GM21737 (cell line): ENCODE data around the gene HOXB3.

ENCODE experiments used
- ATAC-seq: cut with Tn5 transposase; IDR thresholded peaks from one replicate; pipeline ENCODE4 v1.9.1; 2021; ENCODE audit warnings: mild to moderate bottlenecking, moderate library complexity; ENCODE audit not compliant: unreplicated experiment

HOXB3 gene

DNA sequence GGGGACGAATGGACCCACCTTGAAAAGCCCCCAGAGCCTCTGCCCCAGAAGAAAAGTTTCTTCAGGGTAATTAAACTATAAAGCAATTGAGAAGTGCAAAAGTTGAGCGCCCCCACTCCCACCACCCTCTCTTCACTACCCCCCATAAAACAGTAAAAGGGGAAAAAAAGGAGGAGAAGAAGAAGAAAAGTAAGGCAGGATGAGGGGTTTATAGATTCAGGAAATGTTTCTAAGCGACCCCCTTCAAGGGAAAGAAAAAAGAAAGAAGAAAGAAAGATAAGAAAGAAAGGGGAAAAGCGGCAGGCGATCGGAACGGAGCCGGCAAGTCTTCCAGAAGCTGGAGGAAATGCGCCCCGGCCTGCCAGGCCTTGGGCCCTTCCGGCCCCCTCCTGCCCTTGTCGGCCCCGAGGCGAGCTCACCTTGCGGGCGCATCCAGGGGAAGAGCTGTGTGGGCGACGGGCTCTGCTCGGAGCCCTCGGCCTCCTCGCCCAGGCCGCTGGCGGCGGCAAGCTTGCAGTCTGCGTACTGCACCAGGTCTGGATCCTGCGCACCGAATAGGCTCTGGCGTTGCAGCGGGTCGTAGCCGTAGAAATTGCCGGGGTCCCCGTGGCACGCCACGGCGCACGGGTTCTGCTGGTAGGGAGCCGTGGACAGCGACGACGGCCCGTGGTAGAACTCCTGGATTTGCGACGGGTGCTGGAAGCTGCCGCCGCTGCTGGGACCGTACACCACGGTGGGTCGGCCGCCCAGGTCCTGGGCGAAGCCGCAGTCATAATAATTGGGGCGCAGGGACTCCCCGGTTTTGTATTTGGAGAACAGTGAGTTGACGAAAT, 24.0 kb upstream of the HOXB3 start:
- no peak for ATAC-seq

- ATAC-seq: no peak
These were observed 23.0 kb upstream of the HOXB3 start for GRCh38 chr17:48612854-48613691.

- no peak for ATAC-seq
These were observed 22.4 kb upstream of the HOXB3 start for GRCh38 chr17:48612456-48612853.

DNA sequence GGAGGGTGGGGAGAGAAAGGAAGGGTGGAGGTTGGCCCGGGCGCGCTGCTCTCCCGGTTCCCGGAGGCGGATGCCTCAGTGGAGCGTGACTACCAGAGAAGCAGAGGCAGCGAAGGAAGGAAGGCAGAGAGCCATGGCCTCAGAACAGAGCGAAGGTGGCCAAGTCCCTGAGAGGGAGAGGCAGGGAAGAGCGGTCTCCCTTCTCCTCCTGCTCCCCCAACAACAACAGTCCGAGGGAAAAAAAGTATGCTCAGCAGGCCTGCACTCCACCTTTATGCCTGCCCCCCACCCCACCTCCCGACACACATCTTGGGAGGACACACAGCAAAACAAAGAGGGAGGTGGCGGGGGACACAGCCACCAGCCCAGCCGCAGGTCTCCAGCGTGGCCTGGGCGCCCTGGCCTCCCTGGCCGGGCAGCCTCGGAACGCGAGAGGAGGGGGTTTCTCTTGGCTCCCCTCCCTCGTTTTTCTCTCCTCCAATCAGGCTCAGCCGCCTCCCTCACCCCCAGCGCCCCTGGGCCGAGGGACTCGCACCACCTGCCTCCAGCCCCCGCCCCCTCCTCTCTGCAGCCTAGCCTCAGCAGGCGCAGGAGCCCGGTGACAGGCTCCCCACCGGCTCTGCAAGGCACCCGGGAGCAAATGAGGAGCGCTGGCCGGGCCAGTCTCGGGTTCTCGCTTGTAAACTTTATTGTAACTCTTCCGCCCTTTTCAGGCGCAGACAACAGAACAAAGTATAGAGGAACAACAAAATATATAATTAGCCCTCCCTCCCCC, 21.8 kb upstream of the HOXB3 start:
- ATAC-seq: no peak

DNA sequence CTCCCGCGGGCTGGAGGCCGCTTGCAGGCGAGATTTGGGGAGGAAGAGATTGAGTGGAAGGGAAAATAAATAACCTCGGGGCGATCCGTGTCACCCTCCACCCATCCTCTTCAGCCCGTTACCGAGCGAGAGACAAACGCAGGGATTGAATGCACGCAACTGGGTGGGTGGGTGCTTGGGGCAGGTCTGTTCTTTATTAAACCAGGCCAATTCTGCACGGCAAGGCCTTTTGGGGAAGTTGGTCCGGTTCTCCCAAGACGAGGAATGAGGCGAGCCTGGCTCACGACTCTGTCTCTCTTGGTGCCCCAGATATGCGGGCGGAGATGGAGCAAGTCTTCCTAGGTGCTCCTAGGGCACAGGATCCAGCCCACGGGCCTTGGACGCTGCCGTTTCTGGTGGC, 21.2 kb upstream of the HOXB3 start:
- no peak for ATAC-seq

DNA sequence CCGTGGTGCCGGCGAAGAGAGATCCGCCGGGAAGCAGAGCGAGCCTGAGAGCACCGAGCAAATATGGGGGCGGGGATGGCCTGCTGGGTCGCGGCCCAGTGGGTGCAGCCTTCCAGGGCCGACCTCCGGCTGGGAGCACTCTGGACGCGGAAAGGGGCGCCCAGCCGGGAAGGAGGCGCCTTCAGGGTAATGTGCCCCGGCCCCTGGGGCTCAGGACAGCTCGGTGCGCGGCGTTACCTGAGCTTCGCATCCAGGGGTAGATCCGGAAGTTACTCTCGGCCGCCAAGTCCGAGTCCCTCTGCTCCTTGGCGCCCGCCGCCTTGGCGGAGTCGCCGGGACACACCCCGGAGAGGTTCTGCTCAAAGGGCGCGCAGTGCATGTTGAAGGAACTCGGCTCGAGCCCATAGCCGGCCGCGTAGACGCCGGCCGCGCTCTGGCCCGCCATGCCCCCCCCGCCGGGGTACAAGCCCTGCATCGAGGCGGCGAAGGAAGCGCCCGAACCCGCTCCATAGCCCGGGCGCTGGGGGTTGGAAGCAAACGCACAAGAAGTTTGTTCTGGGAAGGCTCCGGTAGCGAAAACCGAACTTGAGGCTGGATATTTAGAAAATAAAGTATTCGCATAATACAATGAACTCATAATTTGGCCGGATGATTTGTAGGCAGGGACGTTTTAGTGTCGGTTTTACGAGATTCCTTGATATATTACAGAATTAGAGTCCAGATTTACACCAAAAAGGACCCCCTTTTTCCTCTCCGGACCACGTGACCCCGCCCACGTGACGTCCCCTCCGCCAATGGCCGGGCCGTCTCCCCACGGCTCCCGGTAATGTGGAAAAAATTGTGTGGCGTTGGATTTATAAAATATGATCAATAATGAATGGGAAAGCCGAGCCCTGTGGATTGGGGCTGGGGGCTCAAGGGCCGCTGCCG, 20.5 kb upstream of the HOXB3 start, which contains the start of gene HOXB7:
Gene HOXB7 (minus strand): TSS at position 736 of the 930 bp plus-strand sequence. CDS start 99 bp downstream, at position 637.
- no peak for ATAC-seq

GRCh38 chr17:48609759-48610281, 19.8 kb upstream of the HOXB3 start:
- ATAC-seq: no peak

DNA sequence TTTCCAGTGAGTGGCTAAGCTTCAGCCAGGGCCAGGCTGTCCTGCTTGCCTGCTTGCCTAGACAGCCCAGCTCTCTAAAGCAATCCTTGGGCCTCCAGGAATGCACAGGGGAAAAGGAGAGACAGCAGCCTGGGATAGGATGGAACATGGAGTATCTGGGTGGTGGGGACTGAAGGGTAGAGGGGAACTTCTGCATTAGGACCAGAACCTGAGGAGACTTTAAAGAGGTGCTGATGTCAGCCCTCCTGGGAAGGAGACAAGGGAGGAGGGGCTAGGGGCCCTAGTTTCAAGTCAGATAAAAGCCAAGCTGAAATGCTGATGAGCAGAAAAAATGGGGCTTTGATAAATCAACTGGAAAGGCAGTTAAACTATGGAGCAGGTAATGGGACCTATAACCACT, 19.0 kb upstream of the HOXB3 start:
- ATAC-seq: no peak

- no peak for ATAC-seq
These were observed 18.4 kb upstream of the HOXB3 start for GRCh38 chr17:48608494-48608834.

- no peak for ATAC-seq
These were observed 17.0 kb upstream of the HOXB3 start for GRCh38 chr17:48606892-48607614.

DNA sequence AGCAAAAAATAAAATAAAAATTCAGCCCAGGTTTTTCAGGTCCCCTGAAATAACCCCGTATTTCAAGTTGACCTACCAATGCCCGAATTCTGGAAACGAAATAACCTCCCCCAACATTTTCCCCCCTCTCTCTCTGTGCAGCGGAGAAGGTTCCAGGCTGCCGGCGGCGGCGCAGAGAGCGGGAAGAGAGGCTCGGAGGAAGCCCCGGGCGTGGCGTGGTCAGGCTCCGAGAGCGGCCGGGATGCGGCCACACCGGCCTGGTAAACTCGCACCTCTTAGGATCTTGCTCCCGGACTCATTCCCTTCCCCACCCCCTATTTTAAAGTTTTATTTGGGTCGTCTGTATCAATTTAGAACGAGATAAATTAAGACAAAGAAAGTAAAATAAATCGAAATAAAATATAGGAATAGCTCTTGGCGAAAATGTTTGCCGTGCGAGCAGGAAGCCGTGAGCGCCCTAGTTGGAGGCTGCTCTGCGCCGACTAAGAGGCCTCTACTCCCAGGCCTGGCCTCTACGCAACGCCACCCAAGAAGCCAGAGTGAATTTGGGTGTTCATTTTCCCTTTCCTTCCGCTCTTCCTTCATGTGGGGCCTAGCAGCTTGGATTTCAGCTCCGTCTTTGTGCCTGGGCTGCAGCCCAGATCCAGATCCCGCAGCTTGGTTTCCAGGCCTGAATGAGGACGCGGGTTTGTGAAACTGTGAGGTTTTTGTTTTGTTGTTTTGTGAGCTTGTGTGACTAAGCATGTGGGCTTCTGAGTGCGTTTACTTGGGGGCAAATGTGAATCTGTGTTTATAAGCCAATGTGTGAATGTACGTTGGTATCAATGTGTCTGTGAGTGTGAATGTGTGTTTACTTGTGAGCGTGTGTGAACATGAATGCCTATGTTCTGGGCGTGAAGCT, 16.2 kb upstream of the HOXB3 start:
- ATAC-seq: no peak

DNA sequence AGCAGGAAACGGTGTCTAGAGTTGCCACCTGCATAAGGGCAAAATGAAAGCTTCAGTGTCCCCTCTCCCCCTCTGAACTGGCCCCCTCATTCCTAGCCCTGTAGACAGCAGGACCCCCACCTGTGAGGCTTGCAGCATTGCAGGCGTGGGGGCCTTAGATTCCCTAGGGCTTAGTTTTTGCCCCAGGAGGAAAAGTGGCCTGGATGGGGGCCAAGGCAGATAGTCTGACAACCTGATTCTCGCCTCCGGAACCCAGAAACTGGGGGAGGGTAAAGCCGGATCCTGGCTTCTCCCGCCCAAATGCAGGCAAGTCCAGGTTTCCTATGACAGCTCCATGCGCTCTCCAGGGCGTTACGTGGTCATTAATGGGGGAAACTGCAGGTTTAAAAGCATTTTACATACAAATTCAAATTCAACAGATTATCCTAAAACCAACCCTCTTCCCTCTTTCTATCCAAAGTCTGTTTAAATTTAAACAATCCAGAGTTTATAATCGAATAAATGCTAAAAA, 15.4 kb upstream of the HOXB3 start:
- ATAC-seq: no peak

GRCh38 chr17:48604770-48605329, 14.8 kb upstream of the HOXB3 start, which contains the start of gene HOXB6:
TSS of gene HOXB6 (minus strand) at chr17:48604986. CDS start at chr17:48598150, 6,836 bp downstream.
- ATAC-seq: no peak

GRCh38 chr17:48603959-48604769, 14.1 kb upstream of the HOXB3 start:
- no peak for ATAC-seq

DNA sequence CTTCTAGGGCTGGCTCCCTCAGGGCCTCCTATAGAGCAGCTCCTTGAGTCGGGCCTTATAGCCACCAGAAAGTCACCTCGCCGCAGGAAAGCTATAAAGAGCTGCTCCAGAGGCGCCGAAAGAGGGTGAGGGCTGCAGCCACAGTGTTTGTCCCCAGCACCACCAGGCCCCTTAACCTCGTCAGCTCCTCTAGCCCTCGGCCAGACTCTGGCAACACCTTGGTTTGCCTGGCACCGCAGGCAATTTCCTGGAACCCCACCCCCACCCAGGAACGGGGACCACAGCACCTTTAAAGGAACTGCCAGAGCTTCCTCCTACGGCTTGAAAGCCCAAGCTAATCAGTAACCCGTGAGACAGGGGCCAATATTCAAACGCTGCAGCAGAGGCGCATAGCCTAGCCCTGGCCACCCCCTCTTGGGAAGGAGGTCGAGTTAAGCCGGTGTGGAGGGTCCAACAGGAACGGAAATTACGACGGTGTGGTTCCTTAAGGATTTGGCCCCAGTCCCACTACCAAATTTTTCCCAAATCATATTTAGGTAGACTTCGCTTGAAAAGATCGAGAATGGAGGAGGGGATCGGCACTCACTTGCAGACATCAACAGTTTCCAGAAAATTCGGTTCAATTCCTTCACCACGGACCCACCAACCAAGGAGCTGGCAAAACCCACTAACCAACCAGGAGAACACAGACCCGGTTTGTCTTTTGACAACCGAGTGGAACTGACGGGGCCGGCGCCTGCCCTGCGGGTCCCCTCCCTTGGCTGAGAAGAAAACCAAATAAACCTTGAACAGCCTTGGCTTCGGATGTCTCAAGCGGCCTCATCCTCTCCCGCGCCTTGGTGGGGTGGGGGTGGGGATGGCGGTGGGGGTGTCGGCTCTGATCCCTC, 11.7 kb upstream of the HOXB3 start:
- no peak for ATAC-seq

- ATAC-seq: no peak
These were observed 11.1 kb upstream of the HOXB3 start for GRCh38 chr17:48601207-48601538.
